ENCODE results near the gene ATP6V1A.

Gene ATP6V1A

DNA sequence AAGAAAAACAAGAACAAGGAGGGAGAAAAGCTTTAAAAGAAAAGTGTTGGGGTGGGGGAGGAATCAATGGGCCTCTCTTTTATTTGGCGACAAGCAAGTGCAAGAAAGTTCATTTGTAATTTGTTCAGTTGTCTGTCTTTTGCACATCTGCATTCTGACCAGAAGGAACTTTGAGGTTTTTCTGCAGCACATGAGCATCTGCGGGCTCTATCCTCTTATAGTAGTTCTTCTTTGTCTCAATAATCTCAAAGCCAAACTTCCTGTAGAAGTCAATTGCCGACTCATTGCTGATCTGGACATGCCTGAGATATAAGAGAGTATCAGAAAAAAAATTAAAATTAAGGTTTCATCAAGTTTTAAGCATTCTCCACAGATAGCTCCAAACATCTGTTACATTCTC is 25.2 kb upstream of the ATP6V1A start:
- Histone ChIP-seq H3K4me1 (ENCODE audit: control insufficient read depth, insufficient read depth, low read length) (no peaks in the 10 kb centered on the region), H3K36me3 (ENCODE audit: control insufficient read depth in 2 of 2, insufficient read depth in 2 of 2, low read length in 2 of 2) (peaks cover 7 to 11% of the 10 kb centered on the region in 2 donors), H3K4me3 (ENCODE audit: low read length in 2 of 2) (no peak overlapping the region), H3K9me3 (ENCODE audit: control insufficient read depth in 2 of 2, low read length in 2 of 2) (no peaks in the 10 kb centered on the region), H3K27me3 (ENCODE audit: control insufficient read depth in 1 of 2, insufficient read depth in 2 of 2, low read length in 2 of 2) (no peaks in the 10 kb centered on the region), H3K9ac (ENCODE audit: low read length in 2 of 2) (no peak overlapping the region), H3K27ac (ENCODE audit: low read length) (no peak overlapping the region)

DNA sequence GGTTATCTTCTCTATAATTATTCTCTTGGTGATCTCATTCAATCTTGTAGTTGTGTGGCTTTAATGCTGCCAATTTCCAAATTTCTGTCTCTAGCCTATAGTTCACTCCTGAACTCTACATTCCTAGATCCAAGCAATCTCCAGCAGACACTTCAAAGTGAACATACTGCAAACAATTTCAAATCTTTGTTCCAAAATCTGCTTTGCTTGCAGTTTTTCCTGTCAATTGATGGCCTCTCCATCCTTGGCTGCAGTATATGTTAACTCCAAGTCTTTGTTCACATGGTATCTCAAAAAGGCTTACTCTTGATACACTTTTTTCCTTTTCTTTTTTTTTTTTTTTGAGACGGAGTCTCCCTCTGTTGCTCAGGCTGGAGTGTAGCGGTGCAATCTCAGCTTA is 18.2 kb upstream of the ATP6V1A start:
- Histone ChIP-seq H3K36me3 (ENCODE audit: control insufficient read depth in 2 of 2, insufficient read depth in 2 of 2, low read length in 2 of 2) (no peaks in the 10 kb centered on the region), H3K9ac (ENCODE audit: low read length in 2 of 2) (no peak overlapping the region), H3K4me3 (ENCODE audit: low read length in 2 of 2) (no peak overlapping the region), H3K4me1 (ENCODE audit: control insufficient read depth, insufficient read depth, low read length) (no peaks in the 10 kb centered on the region), H3K9me3 (ENCODE audit: control insufficient read depth in 2 of 2, low read length in 2 of 2) (no peaks in the 10 kb centered on the region), H3K27me3 (ENCODE audit: control insufficient read depth in 1 of 2, insufficient read depth in 2 of 2, low read length in 2 of 2) (no peaks in the 10 kb centered on the region), H3K27ac (ENCODE audit: low read length) (no peak overlapping the region)

DNA sequence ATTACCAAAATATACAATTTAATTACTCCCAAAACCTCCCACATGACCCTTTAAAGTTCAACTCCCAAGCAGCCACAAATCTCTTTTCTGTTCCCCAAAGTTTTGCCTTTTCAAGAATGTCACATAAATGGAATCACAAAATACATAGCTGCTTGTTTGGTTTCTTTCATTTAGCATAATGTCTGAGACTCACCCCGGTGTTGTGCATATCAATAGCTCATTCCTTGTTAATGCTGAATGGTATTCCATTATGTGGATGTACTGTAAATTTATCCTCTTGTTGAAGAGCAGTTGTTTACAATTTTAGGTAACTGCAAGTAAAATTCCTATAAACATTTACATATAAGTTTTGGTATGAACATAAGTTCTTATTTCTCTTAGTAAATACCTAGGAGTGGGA is 16.3 kb upstream of the ATP6V1A start:
- Histone ChIP-seq H3K27ac (ENCODE audit: low read length) (no peak overlapping the region), H3K9ac (ENCODE audit: low read length in 2 of 2) (no peak overlapping the region), H3K9me3 (ENCODE audit: control insufficient read depth in 2 of 2, low read length in 2 of 2) (no peaks in the 10 kb centered on the region), H3K4me1 (ENCODE audit: control insufficient read depth, insufficient read depth, low read length) (no peaks in the 10 kb centered on the region), H3K27me3 (ENCODE audit: control insufficient read depth in 1 of 2, insufficient read depth in 2 of 2, low read length in 2 of 2) (no peaks in the 10 kb centered on the region), H3K4me3 (ENCODE audit: low read length in 2 of 2) (no peak overlapping the region), H3K36me3 (ENCODE audit: control insufficient read depth in 2 of 2, insufficient read depth in 2 of 2, low read length in 2 of 2) (no peaks in the 10 kb centered on the region)

DNA sequence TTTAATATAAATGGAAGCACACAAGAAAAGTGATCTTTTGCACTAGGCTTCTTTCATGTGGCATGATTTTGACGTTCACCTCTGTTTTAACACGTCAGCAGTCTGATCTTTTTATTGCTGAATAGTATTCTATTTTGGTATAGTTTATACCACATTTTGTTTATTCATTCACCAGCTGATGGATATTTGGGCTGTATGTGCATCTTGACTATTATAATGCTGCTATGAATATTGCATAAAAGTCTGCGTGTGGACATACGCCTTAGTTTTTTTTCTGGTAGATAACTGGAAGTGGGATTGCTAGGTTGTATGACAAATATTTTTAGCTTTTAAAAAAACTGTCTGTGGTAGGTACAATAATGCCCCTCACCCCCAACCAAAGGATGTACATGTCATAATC is 15.1 kb upstream of the ATP6V1A start:
- H3K27me3 ChIP-seq (ENCODE audit: control insufficient read depth in 1 of 2, insufficient read depth in 2 of 2, low read length in 2 of 2): no peaks in the 10 kb centered on the region
- peaks cover 3% of the 10 kb centered on the region for H3K4me1 ChIP-seq (ENCODE audit: control insufficient read depth, insufficient read depth, low read length)
- H3K36me3 ChIP-seq (ENCODE audit: control insufficient read depth in 2 of 2, insufficient read depth in 2 of 2, low read length in 2 of 2): no peaks in the 10 kb centered on the region
- no peak overlapping the region for H3K4me3 ChIP-seq (ENCODE audit: low read length in 2 of 2)
- H3K27ac ChIP-seq (ENCODE audit: low read length): no peak overlapping the region
- H3K9ac ChIP-seq (ENCODE audit: low read length in 2 of 2): no peak overlapping the region
- H3K9me3 ChIP-seq (ENCODE audit: control insufficient read depth in 2 of 2, low read length in 2 of 2): no peaks in the 10 kb centered on the region

DNA sequence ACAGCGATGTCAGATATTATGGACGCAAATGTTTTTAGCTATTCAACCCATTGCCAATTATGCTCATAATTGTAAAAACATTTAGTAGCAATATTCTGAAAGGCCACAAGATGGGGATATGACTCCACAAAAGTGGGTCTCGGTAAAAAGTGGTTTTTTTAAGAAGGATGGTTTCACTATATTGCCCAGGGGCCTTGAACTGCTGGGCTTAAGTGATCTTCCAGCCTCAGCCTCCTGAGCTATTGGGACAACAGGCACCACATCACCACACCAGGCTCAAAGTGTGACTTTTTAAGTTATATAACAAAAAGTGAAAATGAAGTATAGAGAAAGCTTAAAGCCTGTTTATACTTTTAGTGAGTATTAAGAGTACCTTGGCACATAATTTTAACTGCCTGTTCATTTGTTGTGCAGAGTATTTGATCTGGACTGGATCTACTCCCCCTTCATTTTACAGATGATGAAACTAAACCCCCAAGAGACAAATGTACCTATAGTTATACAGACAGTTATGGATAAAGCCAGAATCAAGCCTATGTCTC is 10.2 kb upstream of the ATP6V1A start:
- peak overlapping the region in 1 of 2 donors; percentile 31 for H3K4me3 ChIP-seq (ENCODE audit: low read length in 2 of 2)
- no peaks in the 10 kb centered on the region for H3K36me3 ChIP-seq (ENCODE audit: control insufficient read depth in 2 of 2, insufficient read depth in 2 of 2, low read length in 2 of 2)
- peak overlapping the region in 1 of 2 donors; percentile 38 for H3K9ac ChIP-seq (ENCODE audit: low read length in 2 of 2)
- H3K9me3 ChIP-seq (ENCODE audit: control insufficient read depth in 2 of 2, low read length in 2 of 2): no peaks in the 10 kb centered on the region
- H3K27ac ChIP-seq (ENCODE audit: low read length): no peak overlapping the region
- H3K27me3 ChIP-seq (ENCODE audit: control insufficient read depth in 1 of 2, insufficient read depth in 2 of 2, low read length in 2 of 2): no peaks in the 10 kb centered on the region
- H3K4me1 ChIP-seq (ENCODE audit: control insufficient read depth, insufficient read depth, low read length): peaks cover 3% of the 10 kb centered on the region

DNA sequence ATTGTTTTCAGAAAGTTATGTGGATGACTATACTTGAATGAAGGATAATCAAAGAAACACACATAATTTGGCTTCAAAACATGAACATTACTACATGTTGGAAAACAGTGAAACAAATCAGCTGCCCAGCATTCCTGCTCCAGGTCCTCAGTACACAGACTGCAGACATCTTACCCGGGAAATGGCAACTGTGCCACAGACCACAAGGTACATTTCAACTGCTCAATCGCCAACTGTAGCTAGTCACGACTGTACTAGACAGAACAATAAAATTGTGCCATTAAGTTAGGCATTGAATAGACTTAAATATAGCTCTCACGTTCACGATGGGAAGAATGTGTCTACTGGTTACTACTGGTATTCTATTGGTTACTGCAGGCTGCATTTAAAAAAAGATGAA is 5.7 kb upstream of the ATP6V1A start:
- Histone ChIP-seq H3K27ac (ENCODE audit: low read length) (no peak overlapping the region), H3K9me3 (ENCODE audit: control insufficient read depth in 2 of 2, low read length in 2 of 2) (no peaks in the 10 kb centered on the region), H3K9ac (ENCODE audit: low read length in 2 of 2) (no peak overlapping the region), H3K36me3 (ENCODE audit: control insufficient read depth in 2 of 2, insufficient read depth in 2 of 2, low read length in 2 of 2) (no peaks in the 10 kb centered on the region), H3K4me3 (ENCODE audit: low read length in 2 of 2) (no peak overlapping the region), H3K27me3 (ENCODE audit: control insufficient read depth in 1 of 2, insufficient read depth in 2 of 2, low read length in 2 of 2) (no peaks in the 10 kb centered on the region), H3K4me1 (ENCODE audit: control insufficient read depth, insufficient read depth, low read length) (peaks cover 9% of the 10 kb centered on the region)

DNA sequence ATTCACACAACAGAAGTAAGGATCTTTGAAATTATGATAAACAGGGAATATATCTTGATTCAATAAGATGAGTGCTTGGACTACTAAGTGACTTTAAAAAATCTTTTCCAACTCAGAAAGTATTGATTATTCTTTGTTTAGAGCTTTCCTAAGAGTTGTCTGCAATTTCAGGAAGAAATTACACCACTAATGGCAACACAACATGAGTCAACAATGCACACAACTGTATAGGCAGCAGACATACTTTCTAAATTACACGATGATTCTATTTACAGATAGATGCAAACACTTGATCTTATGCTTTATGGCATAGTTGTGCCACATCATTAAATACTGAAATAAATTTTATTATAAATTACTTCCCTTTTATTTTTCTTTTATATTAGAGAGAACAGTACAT is 5.2 kb upstream of the ATP6V1A start:
- no peaks in the 10 kb centered on the region for H3K36me3 ChIP-seq (ENCODE audit: control insufficient read depth in 2 of 2, insufficient read depth in 2 of 2, low read length in 2 of 2)
- H3K9me3 ChIP-seq (ENCODE audit: control insufficient read depth in 2 of 2, low read length in 2 of 2): no peaks in the 10 kb centered on the region
- H3K4me1 ChIP-seq (ENCODE audit: control insufficient read depth, insufficient read depth, low read length): peaks cover 6% of the 10 kb centered on the region
- H3K27ac ChIP-seq (ENCODE audit: low read length): no peak overlapping the region
- no peaks in the 10 kb centered on the region for H3K27me3 ChIP-seq (ENCODE audit: control insufficient read depth in 1 of 2, insufficient read depth in 2 of 2, low read length in 2 of 2)
- H3K4me3 ChIP-seq (ENCODE audit: low read length in 2 of 2): no peak overlapping the region
- H3K9ac ChIP-seq (ENCODE audit: low read length in 2 of 2): no peak overlapping the region

DNA sequence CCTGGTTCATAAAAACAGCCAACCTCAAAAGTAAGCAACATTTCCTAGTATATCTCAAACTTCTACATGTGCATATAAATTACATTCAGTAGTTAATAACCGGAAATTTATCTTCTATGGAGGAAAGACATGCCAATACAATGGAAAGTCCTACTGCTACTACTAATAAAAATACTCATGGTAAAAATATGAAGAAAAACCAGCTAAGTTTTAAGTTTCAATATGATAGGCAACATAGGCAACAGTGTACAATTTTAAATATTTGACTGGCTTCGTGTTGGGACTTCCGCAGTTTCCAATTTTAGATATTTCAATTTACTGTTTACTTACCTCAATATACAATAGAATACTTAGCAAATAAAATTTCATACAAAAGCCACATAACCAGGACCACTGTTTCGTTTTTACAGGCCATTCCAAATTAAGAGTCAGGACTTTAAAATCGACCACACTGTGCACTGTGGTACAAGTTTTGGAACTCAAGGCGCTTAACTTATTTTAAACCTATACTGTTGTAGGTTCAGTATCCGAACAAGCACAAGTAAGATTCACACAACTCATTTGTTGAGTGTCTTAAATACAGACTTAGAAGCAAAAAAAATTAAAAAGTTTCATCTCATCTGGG is 3.7 kb upstream of the ATP6V1A start:
- Histone ChIP-seq H3K4me3 (ENCODE audit: low read length in 2 of 2) (no peak overlapping the region), H3K9me3 (ENCODE audit: control insufficient read depth in 2 of 2, low read length in 2 of 2) (no peaks in the 10 kb centered on the region), H3K9ac (ENCODE audit: low read length in 2 of 2) (peak overlapping the region in 1 of 2 donors; percentile 3), H3K27me3 (ENCODE audit: control insufficient read depth in 1 of 2, insufficient read depth in 2 of 2, low read length in 2 of 2) (no peaks in the 10 kb centered on the region), H3K4me1 (ENCODE audit: control insufficient read depth, insufficient read depth, low read length) (peaks cover 14% of the 10 kb centered on the region), H3K27ac (ENCODE audit: low read length) (no peak overlapping the region), H3K36me3 (ENCODE audit: control insufficient read depth in 2 of 2, insufficient read depth in 2 of 2, low read length in 2 of 2) (no peaks in the 10 kb centered on the region)

DNA sequence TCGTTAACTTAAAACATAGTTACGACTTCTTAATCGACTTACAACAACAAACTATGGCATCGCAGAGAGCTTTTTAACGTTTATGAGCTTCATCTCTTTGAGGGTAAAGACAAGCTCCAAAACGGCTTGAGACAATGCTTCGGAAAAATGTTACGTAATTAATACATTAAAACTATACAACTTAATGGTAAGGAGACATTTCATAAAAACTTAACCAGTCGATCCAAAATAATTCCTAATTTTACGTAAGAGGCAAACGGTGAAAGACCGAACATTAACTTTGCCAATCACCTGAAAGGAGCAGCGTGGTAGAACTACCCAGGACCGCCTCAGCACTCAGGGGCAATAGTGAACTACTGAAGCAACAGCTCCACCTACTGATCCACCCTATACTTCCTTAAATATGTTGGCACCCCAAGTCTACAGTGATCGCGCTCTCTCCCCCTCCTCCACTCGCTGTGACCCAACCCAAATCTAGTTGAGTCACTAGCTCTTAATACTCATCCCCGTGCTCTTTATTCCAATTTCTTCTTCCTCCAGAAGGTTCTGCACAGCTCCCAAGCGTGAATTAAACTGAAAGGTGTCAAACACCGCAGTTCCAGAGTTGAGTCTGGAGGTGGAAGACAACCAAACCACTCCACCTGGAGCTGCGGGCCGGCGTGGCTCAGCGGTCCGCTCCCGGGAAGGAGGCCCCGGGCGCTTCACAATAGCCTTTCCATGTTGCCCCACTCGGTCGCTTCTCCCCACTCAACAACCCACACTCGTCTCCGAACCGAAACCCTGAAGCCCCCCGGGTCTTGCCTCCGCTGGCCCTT is 1.7 kb upstream of the ATP6V1A start:
- Histone ChIP-seq H3K9me3 (ENCODE audit: control insufficient read depth in 2 of 2, low read length in 2 of 2) (no peaks in the 10 kb centered on the region), H3K4me1 (ENCODE audit: control insufficient read depth, insufficient read depth, low read length) (peaks cover 16% of the 10 kb centered on the region), H3K4me3 (ENCODE audit: low read length in 2 of 2) (peak overlapping the region; percentile 96 to 97), H3K27me3 (ENCODE audit: control insufficient read depth in 1 of 2, insufficient read depth in 2 of 2, low read length in 2 of 2) (no peaks in the 10 kb centered on the region), H3K9ac (ENCODE audit: low read length in 2 of 2) (peak overlapping the region; percentile 99), H3K27ac (ENCODE audit: low read length) (peak overlapping the region; percentile 100), H3K36me3 (ENCODE audit: control insufficient read depth in 2 of 2, insufficient read depth in 2 of 2, low read length in 2 of 2) (no peaks in the 10 kb centered on the region)

DNA sequence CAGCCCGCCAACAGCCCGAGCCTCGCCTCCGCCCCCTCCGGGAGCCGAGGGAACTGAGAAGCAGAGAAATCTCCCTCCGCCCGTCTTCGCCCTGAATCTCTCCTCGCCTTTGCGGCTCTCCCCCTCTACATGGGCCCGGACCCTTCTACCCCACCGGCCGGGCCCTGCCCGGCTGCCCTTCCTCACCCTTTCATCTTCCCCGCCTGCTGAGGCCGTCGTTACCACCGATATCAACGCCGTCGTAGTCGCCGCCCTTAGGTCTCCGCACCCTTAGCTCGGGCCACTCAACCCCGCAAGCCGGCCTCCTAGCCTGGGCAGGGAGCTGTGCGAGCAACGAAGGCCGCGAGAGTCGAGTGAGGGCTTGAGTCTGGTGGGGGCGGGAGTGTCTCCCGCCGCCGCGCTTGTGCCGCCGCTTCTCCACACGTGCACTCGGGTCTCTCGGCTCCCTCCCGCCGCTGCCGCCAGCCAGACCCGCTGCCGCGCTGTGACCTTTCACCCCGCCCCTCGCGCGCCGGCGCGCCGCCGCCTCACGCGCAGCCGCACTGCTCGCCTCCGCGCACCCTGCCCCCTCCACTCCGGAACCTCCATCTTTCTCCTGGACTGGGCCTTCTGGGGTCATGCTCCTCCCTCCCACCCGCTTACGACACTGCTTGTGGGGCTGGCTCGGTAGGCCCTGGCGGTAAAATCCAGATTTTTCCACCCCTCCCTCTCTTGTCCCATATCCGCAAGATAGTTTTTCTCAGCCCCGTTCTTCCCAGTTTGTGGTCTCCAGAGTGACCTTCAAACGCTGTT is 883 bp upstream of the ATP6V1A start, which contains the start of gene NAA50:
Gene NAA50, minus strand, starts transcription at position 494 of the 792 bp plus-strand sequence. Its CDS starts 300 bp downstream, at position 194.
- Histone ChIP-seq H3K27me3 (ENCODE audit: control insufficient read depth in 1 of 2, insufficient read depth in 2 of 2, low read length in 2 of 2) (no peaks in the 10 kb centered on the region), H3K9ac (ENCODE audit: low read length in 2 of 2) (peak within 1 kb of the TSS; percentile 99), H3K4me3 (ENCODE audit: low read length in 2 of 2) (peak within 1 kb of the TSS; percentile 96 to 97), H3K27ac (ENCODE audit: low read length) (peak within 1 kb of the TSS; percentile 100), H3K9me3 (ENCODE audit: control insufficient read depth in 2 of 2, low read length in 2 of 2) (no peaks in the 10 kb centered on the region), H3K4me1 (ENCODE audit: control insufficient read depth, insufficient read depth, low read length) (peaks cover 16% of the 10 kb centered on the region), H3K36me3 (ENCODE audit: control insufficient read depth in 2 of 2, insufficient read depth in 2 of 2, low read length in 2 of 2) (no peaks in the 10 kb centered on the region)

Data from stomach smooth muscle (tissue), 2 donors.